Breast epithelium (tissue), 3 donors: ENCODE results near the gene TBCE.

Source experiments
- CTCF ChIP-seq, 3 donors: fragments of 450-650 bp; IDR thresholded peaks; one replicate each; pipeline ENCODE4 v1.5.1; 2016 to 2017; ENCODE audit warnings: antibody characterized with exemption in 3 of 3, mild to moderate bottlenecking in 3 of 3, moderate library complexity in 3 of 3
- POLR2A ChIP-seq: fragments of 450-650 bp; IDR thresholded peaks from one replicate; pipeline ENCODE4 v1.6.1; 2016; ENCODE audit warnings: antibody characterized with exemption, mild to moderate bottlenecking, moderate library complexity

- TF ChIP-seq POLR2A (no peak), CTCF (IDR thresholded peaks at IDR 0.05) (no peak)
These were observed 27.5 kb upstream of the TBCE start for GRCh38 chr1:235339746-235340145.
